ENCODE results near the gene PCDHGC3.

Gene PCDHGC3

GRCh38 chr5:141508798-141509611 is 33.2 kb downstream of the PCDHGC3 start:
- H3K9ac ChIP-seq (ENCODE audit: low read depth, low read length), result peak overlapping the region; percentile 64; the same call in 1 of the 2 replicates
- peak overlapping the region; percentile 66 for H3K27ac ChIP-seq (ENCODE audit: low read depth, low read length)
- H3K27me3 ChIP-seq (ENCODE audit: insufficient read depth, low read length), result no peaks in the 10 kb centered on the region
- no peaks in the 10 kb centered on the region for H3K9me3 ChIP-seq (ENCODE audit: insufficient read depth, low read depth, low read length)
- peak overlapping the region; percentile 47 for H3K4me3 ChIP-seq (ENCODE audit: low read length)
- peaks cover 11% of the 10 kb centered on the region; the same call in 1 of the 2 replicates for H3K36me3 ChIP-seq (ENCODE audit: insufficient read depth, low read length)
- H3K4me1 ChIP-seq (ENCODE audit: insufficient read depth, low read length), result peaks cover 20% of the 10 kb centered on the region
- WGBS, result 17% methylated on average over 20 of the region's 23 CpGs

GRCh38 chr5:141510160-141510559 is 34.4 kb downstream of the PCDHGC3 start:
- no peak overlapping the region for H3K4me3 ChIP-seq (ENCODE audit: low read length)
- no peak overlapping the region for H3K27ac ChIP-seq (ENCODE audit: low read depth, low read length)
- 91% methylated on average over 9 of the region's 9 CpGs for WGBS
- H3K9me3 ChIP-seq (ENCODE audit: insufficient read depth, low read depth, low read length), result no peaks in the 10 kb centered on the region
- peaks cover 32% of the 10 kb centered on the region for H3K4me1 ChIP-seq (ENCODE audit: insufficient read depth, low read length)
- peaks cover 11% of the 10 kb centered on the region; the same call in 1 of the 2 replicates for H3K36me3 ChIP-seq (ENCODE audit: insufficient read depth, low read length)
- no peaks in the 10 kb centered on the region for H3K27me3 ChIP-seq (ENCODE audit: insufficient read depth, low read length)
- H3K9ac ChIP-seq (ENCODE audit: low read depth, low read length), result no peak overlapping the region

GRCh38 chr5:141510850-141511601 is 35.3 kb downstream of the PCDHGC3 start:
- WGBS, result 92% methylated on average over 12 of the region's 14 CpGs
- H3K36me3 ChIP-seq (ENCODE audit: insufficient read depth, low read length), result peaks cover 16% of the 10 kb centered on the region; the same call in 1 of the 2 replicates
- no peak overlapping the region for H3K9ac ChIP-seq (ENCODE audit: low read depth, low read length)
- H3K4me1 ChIP-seq (ENCODE audit: insufficient read depth, low read length), result peaks cover 38% of the 10 kb centered on the region
- no peak overlapping the region for H3K4me3 ChIP-seq (ENCODE audit: low read length)
- H3K27me3 ChIP-seq (ENCODE audit: insufficient read depth, low read length), result no peaks in the 10 kb centered on the region
- H3K9me3 ChIP-seq (ENCODE audit: insufficient read depth, low read depth, low read length), result no peaks in the 10 kb centered on the region
- no peak overlapping the region for H3K27ac ChIP-seq (ENCODE audit: low read depth, low read length)

- Histone ChIP-seq H3K27me3 (ENCODE audit: insufficient read depth, low read length) (no peaks in the 10 kb centered on the region), H3K36me3 (ENCODE audit: insufficient read depth, low read length) (peaks cover 24% of the 10 kb centered on the region), H3K4me3 (ENCODE audit: low read length) (no peak overlapping the region), H3K4me1 (ENCODE audit: insufficient read depth, low read length) (peaks cover 38% of the 10 kb centered on the region), H3K27ac (ENCODE audit: low read depth, low read length) (no peak overlapping the region), H3K9ac (ENCODE audit: low read depth, low read length) (no peak overlapping the region), H3K9me3 (ENCODE audit: insufficient read depth, low read depth, low read length) (no peaks in the 10 kb centered on the region)
- WGBS, result 91% methylated on average over 3 of the region's 4 CpGs
Observed at GRCh38 chr5:141511771-141512325, 36.1 kb downstream of the PCDHGC3 start.

GRCh38 chr5:141512390-141512910 is 36.7 kb downstream of the PCDHGC3 start:
- Histone ChIP-seq H3K4me1 (ENCODE audit: insufficient read depth, low read length) (peaks cover 36% of the 10 kb centered on the region), H3K27ac (ENCODE audit: low read depth, low read length) (no peak overlapping the region; the same call in 1 of the 2 replicates), H3K9ac (ENCODE audit: low read depth, low read length) (peak overlapping the region; percentile 72; the same call in 1 of the 2 replicates)

GRCh38 chr5:141512911-141513626 is 37.3 kb downstream of the PCDHGC3 start:
- Histone ChIP-seq H3K27ac (ENCODE audit: low read depth, low read length) (peak overlapping the region; percentile 89), H3K9me3 (ENCODE audit: insufficient read depth, low read depth, low read length) (no peaks in the 10 kb centered on the region), H3K4me3 (ENCODE audit: low read length) (peak overlapping the region; percentile 67), H3K36me3 (ENCODE audit: insufficient read depth, low read length) (peaks cover 35% of the 10 kb centered on the region), H3K27me3 (ENCODE audit: insufficient read depth, low read length) (no peaks in the 10 kb centered on the region), H3K9ac (ENCODE audit: low read depth, low read length) (peak overlapping the region; percentile 72), H3K4me1 (ENCODE audit: insufficient read depth, low read length) (peaks cover 30% of the 10 kb centered on the region)
- 13% methylated on average over 41 of the region's 43 CpGs for WGBS

More at GRCh38 chr5:141512390-141512910, 36.7 kb downstream of the PCDHGC3 start:
- WGBS, result 29% methylated on average over 27 of the region's 28 CpGs
- Histone ChIP-seq H3K4me3 (ENCODE audit: low read length) (peak overlapping the region; percentile 67), H3K27me3 (ENCODE audit: insufficient read depth, low read length) (no peaks in the 10 kb centered on the region), H3K9me3 (ENCODE audit: insufficient read depth, low read depth, low read length) (no peaks in the 10 kb centered on the region), H3K36me3 (ENCODE audit: insufficient read depth, low read length) (peaks cover 30% of the 10 kb centered on the region)

GRCh38 chr5:141513627-141514329 is 38.0 kb downstream of the PCDHGC3 start:
- H3K4me1 ChIP-seq (ENCODE audit: insufficient read depth, low read length), result peaks cover 24% of the 10 kb centered on the region
- H3K9me3 ChIP-seq (ENCODE audit: insufficient read depth, low read depth, low read length), result no peaks in the 10 kb centered on the region
- no peaks in the 10 kb centered on the region for H3K27me3 ChIP-seq (ENCODE audit: insufficient read depth, low read length)
- WGBS, result 7% methylated on average over 29 of the region's 29 CpGs
- H3K27ac ChIP-seq (ENCODE audit: low read depth, low read length), result peak overlapping the region; percentile 89
- H3K36me3 ChIP-seq (ENCODE audit: insufficient read depth, low read length), result peaks cover 42% of the 10 kb centered on the region
- peak overlapping the region; percentile 67 for H3K4me3 ChIP-seq (ENCODE audit: low read length)
- H3K9ac ChIP-seq (ENCODE audit: low read depth, low read length), result peak overlapping the region; percentile 72

- H3K27me3 ChIP-seq (ENCODE audit: insufficient read depth, low read length), result no peaks in the 10 kb centered on the region
- H3K4me3 ChIP-seq (ENCODE audit: low read length), result peak overlapping the region; percentile 67
- WGBS, result 51% methylated on average over 6 of the region's 6 CpGs
- peak overlapping the region; percentile 89 for H3K27ac ChIP-seq (ENCODE audit: low read depth, low read length)
- H3K4me1 ChIP-seq (ENCODE audit: insufficient read depth, low read length), result peaks cover 18% of the 10 kb centered on the region
- no peaks in the 10 kb centered on the region for H3K9me3 ChIP-seq (ENCODE audit: insufficient read depth, low read depth, low read length)
- peaks cover 49% of the 10 kb centered on the region for H3K36me3 ChIP-seq (ENCODE audit: insufficient read depth, low read length)
- H3K9ac ChIP-seq (ENCODE audit: low read depth, low read length), result peak overlapping the region; percentile 72
Observed at GRCh38 chr5:141514330-141515133, 38.8 kb downstream of the PCDHGC3 start.

GRCh38 chr5:141515141-141515540 is 39.4 kb downstream of the PCDHGC3 start:
- Histone ChIP-seq H3K4me3 (ENCODE audit: low read length) (no peak overlapping the region), H3K36me3 (ENCODE audit: insufficient read depth, low read length) (peaks cover 55% of the 10 kb centered on the region), H3K27me3 (ENCODE audit: insufficient read depth, low read length) (no peaks in the 10 kb centered on the region), H3K4me1 (ENCODE audit: insufficient read depth, low read length) (peaks cover 17% of the 10 kb centered on the region), H3K9me3 (ENCODE audit: insufficient read depth, low read depth, low read length) (no peaks in the 10 kb centered on the region), H3K9ac (ENCODE audit: low read depth, low read length) (no peak overlapping the region), H3K27ac (ENCODE audit: low read depth, low read length) (peak overlapping the region; percentile 89)
- WGBS, result 79% methylated on average over 3 of the region's 3 CpGs
